BE2C (cell line): Measurements from ENCODE around the gene CCDC190.
A peak's percentile ranks its signal among the peaks of the same experiment; 100 is the strongest.

Experiments
- DNase-seq: peaks from one replicate; pipeline ENCODE4 v3.0.0-alpha.2; 2020
- H3K27me3 ChIP-seq: fragments of 250-450 bp; sonication (Bioruptor Pico); 2 replicates; pipeline ENCODE4 v1.5.1; 2020; ENCODE audit warnings: mild to moderate bottlenecking
- H3K36me3 ChIP-seq: fragments of 250-450 bp; sonication (Bioruptor Pico); 2 replicates; pipeline ENCODE4 v1.5.1; 2020; ENCODE audit warnings: mild to moderate bottlenecking
- H3K4me1 ChIP-seq: fragments of 250-450 bp; sonication (Bioruptor Pico); 2 replicates; pipeline ENCODE4 v1.5.1; 2020
- H3K4me3 ChIP-seq: 2 replicates; pipeline ENCODE4 v1.5.1; 2011; ENCODE audit warnings: low read depth, low read length
- H3K9me3 ChIP-seq: fragments of 250-450 bp; sonication (Bioruptor Pico); 2 replicates; pipeline ENCODE4 v1.5.1; 2020
- CTCF ChIP-seq: IDR thresholded peaks from 2 replicates; pipeline ENCODE4 v1.5.1; 2012; ENCODE audit warnings: mild to moderate bottlenecking, low read depth, low read length

Gene CCDC190

GRCh38 chr1:162905174-162906158 lies 44.5 kb upstream of the CCDC190 start:
- Histone ChIP-seq H3K27me3 (no peaks in the 10 kb centered on the region), H3K36me3 (no peaks in the 10 kb centered on the region), H3K9me3 (0 out of 2 replicates have a peak, but pooled peaks cover 3% of the 10 kb centered on the region), H3K4me3 (no peak overlapping the region), H3K4me1 (peaks cover 25% of the 10 kb centered on the region)
- DNase-seq, result no peak
- TF ChIP-seq CTCF, result no peak

DNA sequence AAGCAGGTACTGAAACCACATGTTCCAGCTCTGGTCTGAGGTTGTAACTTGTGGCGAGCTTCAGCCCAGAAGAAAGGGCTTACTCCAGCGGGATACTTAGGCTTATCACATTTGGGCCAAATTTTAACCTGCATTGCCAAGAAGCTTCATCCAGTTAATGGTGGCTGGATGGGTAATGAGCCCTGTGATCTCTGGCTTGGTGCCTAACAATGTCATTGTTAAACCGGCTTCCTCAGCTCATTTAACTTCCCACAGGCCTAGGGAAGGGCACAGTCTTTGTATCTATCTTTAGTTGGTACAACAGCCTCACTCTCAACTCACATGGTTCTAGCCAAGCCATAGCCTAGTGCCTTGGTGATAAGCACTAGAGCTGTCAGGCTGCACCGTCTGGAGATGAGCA lies 43.6 kb upstream of the CCDC190 start:
- no peaks in the 10 kb centered on the region for H3K9me3 ChIP-seq
- H3K4me3 ChIP-seq, result no peak overlapping the region
- no peaks in the 10 kb centered on the region for H3K27me3 ChIP-seq
- no peak for TF ChIP-seq CTCF
- peaks cover 28% of the 10 kb centered on the region for H3K4me1 ChIP-seq
- peak; percentile 29 for DNase-seq
- H3K36me3 ChIP-seq, result no peaks in the 10 kb centered on the region

- peaks cover 28% of the 10 kb centered on the region for H3K4me1 ChIP-seq
- no peaks in the 10 kb centered on the region for H3K27me3 ChIP-seq
- H3K36me3 ChIP-seq, result no peaks in the 10 kb centered on the region
- H3K4me3 ChIP-seq, result no peak overlapping the region
- H3K9me3 ChIP-seq, result no peaks in the 10 kb centered on the region
- TF ChIP-seq CTCF, result no peak
- no peak for DNase-seq
Observed at GRCh38 chr1:162904023-162904422, 43.0 kb upstream of the CCDC190 start.

- no peaks in the 10 kb centered on the region for H3K36me3 ChIP-seq
- TF ChIP-seq CTCF, result no peak
- no peak for DNase-seq
- no peaks in the 10 kb centered on the region for H3K27me3 ChIP-seq
- H3K4me1 ChIP-seq, result peaks cover 31% of the 10 kb centered on the region
- no peaks in the 10 kb centered on the region for H3K9me3 ChIP-seq
- no peak overlapping the region for H3K4me3 ChIP-seq
Observed at GRCh38 chr1:162903246-162903645, 42.3 kb upstream of the CCDC190 start.

- Histone ChIP-seq H3K36me3 (no peaks in the 10 kb centered on the region), H3K4me3 (no peak overlapping the region), H3K4me1 (peaks cover 31% of the 10 kb centered on the region), H3K27me3 (no peaks in the 10 kb centered on the region), H3K9me3 (no peaks in the 10 kb centered on the region)
- DNase-seq, result no peak
- TF ChIP-seq CTCF, result no peak
Observed at GRCh38 chr1:162902416-162902815, 41.4 kb upstream of the CCDC190 start.

DNA sequence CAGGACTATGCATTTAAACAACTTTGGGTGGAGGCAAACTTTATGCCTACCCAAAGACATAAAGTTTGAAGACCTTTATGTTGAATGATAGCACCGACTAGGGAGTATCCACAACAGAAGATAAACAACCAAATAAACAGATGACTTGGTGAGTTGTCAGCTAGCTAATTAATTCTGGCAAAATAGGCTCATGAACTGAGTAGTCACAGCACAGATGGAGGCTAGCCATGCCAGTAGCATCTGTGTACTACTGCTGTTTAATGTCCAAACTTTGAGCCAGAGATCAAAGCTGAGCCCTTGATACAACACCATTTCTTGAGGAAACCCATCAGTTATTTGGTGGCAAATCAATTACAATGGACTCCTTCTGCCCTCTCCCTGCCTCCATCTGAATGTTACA lies 40.3 kb upstream of the CCDC190 start:
- Histone ChIP-seq H3K4me1 (peaks cover 37% of the 10 kb centered on the region), H3K36me3 (no peaks in the 10 kb centered on the region), H3K4me3 (no peak overlapping the region), H3K27me3 (no peaks in the 10 kb centered on the region), H3K9me3 (no peaks in the 10 kb centered on the region)
- DNase-seq, result no peak
- TF ChIP-seq CTCF, result no peak
